NB4 (cell line): ENCODE data around the gene UBASH3A.

Experiments
- MAX ChIP-seq: IDR thresholded peaks from 2 replicates; pipeline ENCODE4 v1.6.1; 2011; ENCODE audit warnings: low read depth, low read length
- POLR2A ChIP-seq: IDR thresholded peaks from 2 replicates; pipeline ENCODE4 v1.6.1; 2011; ENCODE audit warnings: mild to moderate bottlenecking; ENCODE audit not compliant: insufficient read length; ENCODE audit errors: extremely low read depth
- TF ChIP-seq, protein P1 (sequence below): IDR thresholded peaks from one replicate; pipeline ENCODE4 v1.5.1; 2012; ENCODE audit warnings: low read depth, low read length

GRCh38 chr21:42390696-42391095, 13.0 kb upstream of the UBASH3A start:
- no peak for TF ChIP-seq POLR2A
- TF ChIP-seq, protein P1, sequence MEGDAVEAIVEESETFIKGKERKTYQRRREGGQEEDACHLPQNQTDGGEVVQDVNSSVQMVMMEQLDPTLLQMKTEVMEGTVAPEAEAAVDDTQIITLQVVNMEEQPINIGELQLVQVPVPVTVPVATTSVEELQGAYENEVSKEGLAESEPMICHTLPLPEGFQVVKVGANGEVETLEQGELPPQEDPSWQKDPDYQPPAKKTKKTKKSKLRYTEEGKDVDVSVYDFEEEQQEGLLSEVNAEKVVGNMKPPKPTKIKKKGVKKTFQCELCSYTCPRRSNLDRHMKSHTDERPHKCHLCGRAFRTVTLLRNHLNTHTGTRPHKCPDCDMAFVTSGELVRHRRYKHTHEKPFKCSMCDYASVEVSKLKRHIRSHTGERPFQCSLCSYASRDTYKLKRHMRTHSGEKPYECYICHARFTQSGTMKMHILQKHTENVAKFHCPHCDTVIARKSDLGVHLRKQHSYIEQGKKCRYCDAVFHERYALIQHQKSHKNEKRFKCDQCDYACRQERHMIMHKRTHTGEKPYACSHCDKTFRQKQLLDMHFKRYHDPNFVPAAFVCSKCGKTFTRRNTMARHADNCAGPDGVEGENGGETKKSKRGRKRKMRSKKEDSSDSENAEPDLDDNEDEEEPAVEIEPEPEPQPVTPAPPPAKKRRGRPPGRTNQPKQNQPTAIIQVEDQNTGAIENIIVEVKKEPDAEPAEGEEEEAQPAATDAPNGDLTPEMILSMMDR, result no peak
- TF ChIP-seq MAX, result no peak
